Measurements from ENCODE around the gene POU3F1.

DNA sequence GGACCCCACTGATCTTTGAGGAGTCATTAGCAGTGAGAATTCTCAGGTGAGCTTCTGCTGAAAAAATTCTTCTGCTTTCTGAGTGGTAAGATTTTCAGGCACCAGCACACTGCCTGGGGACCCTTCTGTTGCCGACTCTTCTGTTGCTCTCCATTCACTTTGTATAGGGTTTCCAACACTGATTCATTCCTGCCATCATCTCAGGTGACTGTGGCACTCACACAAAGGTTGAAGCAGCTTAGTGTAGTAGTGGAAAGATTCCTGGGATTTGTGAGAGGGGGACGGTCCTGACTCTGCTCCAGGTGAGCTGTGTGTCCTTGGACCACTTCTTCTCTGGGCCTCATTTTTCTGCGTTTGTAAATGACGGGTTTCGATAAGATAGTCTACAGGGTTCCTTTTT lies 24.6 kb downstream of the POU3F1 start:
- TF ChIP-seq, protein P1, sequence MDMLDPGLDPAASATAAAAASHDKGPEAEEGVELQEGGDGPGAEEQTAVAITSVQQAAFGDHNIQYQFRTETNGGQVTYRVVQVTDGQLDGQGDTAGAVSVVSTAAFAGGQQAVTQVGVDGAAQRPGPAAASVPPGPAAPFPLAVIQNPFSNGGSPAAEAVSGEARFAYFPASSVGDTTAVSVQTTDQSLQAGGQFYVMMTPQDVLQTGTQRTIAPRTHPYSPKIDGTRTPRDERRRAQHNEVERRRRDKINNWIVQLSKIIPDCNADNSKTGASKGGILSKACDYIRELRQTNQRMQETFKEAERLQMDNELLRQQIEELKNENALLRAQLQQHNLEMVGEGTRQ (IDR thresholded peaks at IDR 0.05; ENCODE audit: low read depth, low read length): no peak
- TF ChIP-seq MAFK (IDR thresholded peaks at IDR 0.05; ENCODE audit: low read depth, low read length): no peak
- no peak for TF ChIP-seq CTCF (conservative IDR thresholded peaks at IDR 0.05; ENCODE audit: low read depth, low read length)
- no peak for TF ChIP-seq MXI1 (IDR thresholded peaks at IDR 0.05; ENCODE audit: borderline replicate concordance, low read depth, low read length)
